ENCODE measurements around the gene C13orf46. TPM values are rescaled to one million over a fixed set of nuclear protein-coding genes. Genes with fewer than 3 reads are reported as not detected.

Gene C13orf46
- total RNA-seq = under 1 TPM; 0.16 to 0.73 (median 0.66) TPM

DNA sequence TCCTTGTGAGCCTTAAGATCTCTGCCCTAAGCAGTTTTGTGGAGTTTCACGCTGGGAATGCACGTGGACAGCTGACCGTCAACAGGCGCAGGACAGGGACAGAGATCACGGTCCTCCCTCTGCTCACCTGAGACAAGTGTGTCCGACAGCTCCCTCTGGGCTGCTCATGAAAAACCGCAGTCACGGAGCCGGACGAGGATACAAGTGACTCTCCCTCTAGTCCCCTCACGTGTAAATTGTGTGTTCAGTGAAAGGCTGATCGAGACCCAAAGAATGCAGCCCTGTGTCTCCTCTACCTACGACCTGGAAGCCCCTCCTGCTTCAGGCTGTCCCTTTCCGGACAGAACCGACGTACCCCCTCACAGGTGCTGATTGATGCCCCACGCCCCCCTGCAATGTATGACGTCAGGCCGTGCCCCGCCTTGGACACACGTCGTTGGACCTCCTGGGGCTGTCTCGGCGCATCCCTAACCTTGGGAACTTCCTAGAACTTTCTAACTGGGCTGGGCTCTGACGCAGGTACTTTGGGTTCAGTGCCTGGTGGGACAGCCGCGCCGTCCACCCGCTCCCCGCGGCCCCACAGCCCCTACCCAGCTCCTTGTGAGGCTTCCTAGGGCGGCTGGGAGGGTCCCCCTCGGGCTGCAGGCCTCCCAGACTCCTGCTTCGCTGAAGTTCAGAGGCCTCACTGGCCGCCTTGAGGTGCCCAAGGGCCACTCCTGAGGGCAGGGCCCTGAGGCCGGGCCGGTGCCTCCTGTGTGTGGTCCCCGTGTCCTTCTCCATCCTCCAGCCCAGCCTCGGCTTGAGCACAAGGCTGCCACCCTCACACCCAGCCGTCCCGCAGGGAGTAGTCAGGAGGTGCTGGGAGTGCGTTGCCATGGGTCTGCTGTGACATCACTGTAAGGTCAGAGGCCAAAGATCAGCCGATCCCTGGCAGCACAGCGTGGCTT lies at the start of gene C13orf46:
Gene C13orf46 (minus strand): TSS at position 859 of the 947 bp plus-strand sequence. CDS start 79 bp downstream, at position 780.
- peak within 1 kb of the TSS; percentile 44 to 95 for H3K27ac ChIP-seq

DNA sequence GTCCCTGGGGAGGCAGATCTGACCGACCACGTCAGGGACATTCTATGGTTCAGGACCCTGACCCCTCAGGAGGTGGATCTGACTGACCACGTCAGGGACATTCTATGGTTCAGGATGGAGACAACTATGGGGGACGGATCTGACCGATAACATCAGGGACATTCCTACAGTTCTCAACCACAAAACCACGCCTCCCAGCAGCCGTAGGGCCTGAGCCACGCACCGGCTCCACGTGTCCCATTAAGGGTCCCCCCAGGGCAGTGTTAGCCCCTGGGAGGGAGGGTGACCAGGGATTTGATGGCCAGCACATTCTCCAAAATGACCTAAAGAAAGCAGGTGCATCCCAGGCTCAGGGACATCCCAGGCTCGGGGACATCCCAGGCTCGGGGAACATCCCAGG lies 49.0 kb upstream of the C13orf46 start:
- intact Hi-C loops (cut with DNase I; ENCODE audit: low total_unique reads) = no loop called here
- DNase-seq (ENCODE audit: low spot score in 2 of 2) = no peak
- Histone ChIP-seq H3K27me3 (no peaks in the 10 kb centered on the region), H3K36me3 (no peaks in the 10 kb centered on the region), H3K27ac (no peak overlapping the region), H3K9me3 (no peaks in the 10 kb centered on the region), H3K4me1 (no peaks in the 10 kb centered on the region), H3K4me3 (no peak overlapping the region)
- TF ChIP-seq CTCF (IDR thresholded peaks at IDR 0.05) = no peak
- TF ChIP-seq POLR2A (IDR thresholded peaks at IDR 0.05) = no peak
- TF ChIP-seq POLR2AphosphoS5 (IDR thresholded peaks at IDR 0.05) = no peak

More for the DNA sequence above, at the start of gene C13orf46:
- intact Hi-C loops (cut with DNase I; ENCODE audit: low total_unique reads) = no loop called here
- no peak for TF ChIP-seq CTCF (IDR thresholded peaks at IDR 0.05)
- TF ChIP-seq POLR2AphosphoS5 (IDR thresholded peaks at IDR 0.05) = no peak
- no peak for TF ChIP-seq POLR2A (IDR thresholded peaks at IDR 0.05)
- Histone ChIP-seq H3K27me3 (no peaks in the 10 kb centered on the region), H3K36me3 (no peaks in the 10 kb centered on the region), H3K4me1 (peaks cover 5 to 12% of the 10 kb centered on the region in 2 donors), H3K9me3 (no peaks in the 10 kb centered on the region), H3K4me3 (no peak within 1 kb of the TSS)
- DNase-seq (ENCODE audit: low spot score in 2 of 2) = no peak

- H3K4me1 ChIP-seq = no peaks in the 10 kb centered on the region
- DNase-seq (ENCODE audit: low spot score in 2 of 2) = no peak
- no peaks in the 10 kb centered on the region for H3K27me3 ChIP-seq
- intact Hi-C loops (cut with DNase I; ENCODE audit: low total_unique reads) = no loop called here
- no peak overlapping the region for H3K4me3 ChIP-seq
- no peak for TF ChIP-seq POLR2AphosphoS5 (IDR thresholded peaks at IDR 0.05)
- no peak for TF ChIP-seq CTCF (IDR thresholded peaks at IDR 0.05)
- no peak for TF ChIP-seq POLR2A (IDR thresholded peaks at IDR 0.05)
- H3K27ac ChIP-seq = no peak overlapping the region
- no peaks in the 10 kb centered on the region for H3K36me3 ChIP-seq
- no peaks in the 10 kb centered on the region for H3K9me3 ChIP-seq
These were observed 48.4 kb upstream of the C13orf46 start for GRCh38 chr13:114022309-114022669.

- no peak for DNase-seq (ENCODE audit: low spot score in 2 of 2)
- Histone ChIP-seq H3K36me3 (no peaks in the 10 kb centered on the region), H3K27ac (no peak overlapping the region), H3K4me3 (no peak overlapping the region), H3K9me3 (no peaks in the 10 kb centered on the region), H3K27me3 (no peaks in the 10 kb centered on the region), H3K4me1 (no peaks in the 10 kb centered on the region)
- TF ChIP-seq CTCF (IDR thresholded peaks at IDR 0.05) = no peak
- TF ChIP-seq POLR2AphosphoS5 (IDR thresholded peaks at IDR 0.05) = no peak
- no peak for TF ChIP-seq POLR2A (IDR thresholded peaks at IDR 0.05)
- intact Hi-C loops (cut with DNase I; ENCODE audit: low total_unique reads) = no loop called here
These were observed 47.8 kb upstream of the C13orf46 start for GRCh38 chr13:114021464-114022308.
